GM18520 (cell line): ENCODE measurements around the gene GBE1.

ENCODE experiments used
- ATAC-seq: cut with Tn5 transposase; IDR thresholded peaks from one replicate; pipeline ENCODE4 v1.9.1; 2021; ENCODE audit not compliant: unreplicated experiment

Gene GBE1

DNA sequence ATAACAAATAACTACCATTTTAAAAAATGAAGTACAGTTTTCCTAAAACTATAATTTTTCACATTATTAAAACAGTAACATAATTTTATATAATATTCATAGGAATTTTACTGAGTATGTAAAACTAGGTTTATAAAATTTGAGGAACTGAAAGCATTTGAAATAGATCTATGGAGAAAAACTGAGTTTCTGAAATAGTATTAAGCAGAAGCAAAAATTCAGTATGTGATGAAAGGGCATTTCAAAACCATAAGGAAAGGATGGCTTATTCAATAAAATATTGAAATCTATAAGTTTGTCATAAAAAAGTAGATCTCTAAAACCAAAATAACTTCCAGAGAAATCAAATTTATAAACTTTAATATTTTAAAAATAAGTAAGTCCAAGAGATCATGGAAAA is 53.4 kb downstream of the GBE1 start:
- no peak for ATAC-seq

DNA sequence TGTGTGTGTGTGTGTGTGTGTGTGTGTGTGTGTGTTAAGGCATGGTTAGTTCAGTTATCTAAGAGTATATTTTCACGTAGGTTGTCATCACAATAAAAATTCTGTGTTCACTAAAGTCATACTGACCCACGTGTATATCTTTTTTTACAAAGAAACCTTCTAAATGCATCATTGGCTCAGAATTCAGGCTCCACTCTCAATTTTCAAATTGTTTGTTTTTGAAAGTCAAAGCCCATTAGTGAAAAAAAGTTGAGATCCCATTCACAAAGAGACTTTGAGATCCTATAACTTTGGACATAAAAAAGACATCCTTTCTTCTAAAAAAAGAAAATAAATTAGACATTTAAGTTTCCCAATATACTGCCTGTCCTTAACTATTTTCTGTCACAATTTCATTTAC is 59.3 kb downstream of the GBE1 start:
- ATAC-seq = no peak

DNA sequence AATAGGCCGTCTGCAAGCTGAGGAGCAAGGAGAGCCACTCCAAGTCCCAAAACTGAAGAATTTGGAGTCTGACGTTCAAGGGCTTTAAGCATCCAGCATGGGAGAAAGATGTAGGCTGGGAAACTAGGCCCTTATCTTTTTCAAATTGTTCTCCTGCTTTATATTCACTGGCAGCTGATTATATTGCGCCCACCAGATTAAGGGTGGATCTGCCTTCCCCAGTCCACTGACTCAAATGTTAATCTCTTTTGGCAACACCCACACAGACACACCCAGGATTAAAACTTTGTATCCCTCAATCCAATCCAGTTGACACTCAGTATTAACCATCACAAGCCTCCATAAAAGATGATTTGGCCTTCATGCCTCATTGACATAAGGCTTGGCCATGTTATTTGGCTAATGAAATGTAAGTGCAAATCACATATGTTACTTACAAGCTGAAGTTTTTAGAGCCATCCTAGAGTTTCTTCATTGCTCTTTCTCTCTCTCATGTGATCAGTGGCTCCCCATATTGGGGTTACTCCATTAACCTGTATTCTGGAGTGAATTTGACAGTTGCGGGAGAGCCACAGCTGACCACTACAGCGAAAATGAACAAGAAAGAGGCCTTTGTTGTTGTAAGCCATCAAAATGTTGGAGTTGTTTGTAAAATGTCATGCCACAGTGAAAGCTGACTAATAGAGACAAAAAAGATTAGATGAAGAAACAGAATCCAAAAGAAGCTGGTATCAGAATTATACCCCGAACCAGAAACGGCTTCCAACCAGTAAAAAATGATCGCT is 61.7 kb downstream of the GBE1 start:
- no peak for ATAC-seq

DNA sequence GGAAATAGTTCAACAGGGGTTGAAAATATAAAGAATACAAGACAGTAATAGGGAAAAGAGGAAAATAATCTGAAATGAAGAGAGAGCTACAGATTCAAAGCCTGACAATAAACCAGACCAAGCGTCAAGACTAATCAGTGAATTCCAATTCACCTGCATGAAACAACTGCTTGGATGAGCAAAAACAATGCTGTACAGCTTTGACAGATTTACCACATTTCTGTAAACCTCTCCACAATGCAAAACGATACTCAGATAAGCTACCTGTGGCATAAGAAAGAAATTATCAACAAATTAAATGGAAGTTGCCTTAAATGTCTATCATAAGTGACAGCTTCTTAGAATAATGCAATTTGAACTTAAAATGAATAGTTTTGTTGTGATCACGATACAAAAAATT is 65.4 kb downstream of the GBE1 start:
- ATAC-seq = no peak

DNA sequence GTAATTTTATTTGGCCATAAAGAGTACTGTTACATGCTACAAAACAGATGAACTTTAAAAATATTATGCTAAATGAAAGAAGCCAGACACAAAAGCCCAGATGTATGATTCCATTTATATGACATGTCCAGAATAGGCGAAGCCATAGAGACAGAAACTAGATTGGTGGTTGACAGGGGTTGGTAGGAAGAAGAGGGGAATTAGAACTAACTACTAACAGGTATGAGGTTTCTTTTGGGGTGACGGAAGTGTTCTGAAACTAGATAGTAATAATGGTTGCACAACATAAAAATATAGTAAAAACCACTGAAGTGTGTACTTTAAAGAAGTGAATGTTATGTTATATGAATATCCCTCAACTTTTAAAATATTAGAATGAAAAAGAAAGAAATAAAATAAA is 66.1 kb downstream of the GBE1 start:
- ATAC-seq = no peak

DNA sequence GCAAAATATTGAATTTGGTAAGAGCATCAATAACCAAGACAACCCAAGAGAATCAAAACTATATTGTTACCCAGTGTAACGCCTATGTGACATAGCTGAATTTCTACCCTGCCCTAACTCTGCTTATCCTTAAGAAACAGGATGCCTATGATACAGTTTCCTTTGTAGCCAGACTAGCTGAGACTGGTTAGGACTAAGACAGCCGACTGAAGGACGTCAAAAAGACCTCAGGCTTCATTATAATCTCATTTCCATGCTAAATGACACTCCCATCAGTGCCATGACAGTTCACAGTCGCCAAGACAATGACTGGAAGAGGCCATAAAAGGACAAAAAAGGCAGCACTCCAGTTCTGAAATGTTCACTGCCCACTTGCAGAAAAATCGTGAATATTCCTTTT is 66.8 kb downstream of the GBE1 start:
- ATAC-seq = no peak

DNA sequence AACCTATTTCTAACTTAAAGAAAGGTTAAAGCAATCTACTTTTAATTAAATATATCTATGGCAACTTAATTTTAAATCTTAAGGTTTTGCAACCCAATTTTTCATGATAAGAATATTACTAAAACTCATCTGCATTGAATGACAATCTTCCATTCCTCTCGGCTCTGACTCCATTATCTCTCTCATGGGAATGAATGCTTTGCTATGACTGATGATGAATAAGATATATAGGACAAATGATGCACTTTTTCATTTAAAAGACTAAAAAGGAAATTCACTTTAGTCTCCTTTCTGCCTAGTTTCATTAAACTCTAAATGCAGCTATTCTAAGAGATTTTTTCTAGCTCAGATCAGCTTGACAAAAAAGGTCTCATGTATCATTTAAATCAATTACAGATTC is 68.7 kb downstream of the GBE1 start:
- ATAC-seq = no peak

DNA sequence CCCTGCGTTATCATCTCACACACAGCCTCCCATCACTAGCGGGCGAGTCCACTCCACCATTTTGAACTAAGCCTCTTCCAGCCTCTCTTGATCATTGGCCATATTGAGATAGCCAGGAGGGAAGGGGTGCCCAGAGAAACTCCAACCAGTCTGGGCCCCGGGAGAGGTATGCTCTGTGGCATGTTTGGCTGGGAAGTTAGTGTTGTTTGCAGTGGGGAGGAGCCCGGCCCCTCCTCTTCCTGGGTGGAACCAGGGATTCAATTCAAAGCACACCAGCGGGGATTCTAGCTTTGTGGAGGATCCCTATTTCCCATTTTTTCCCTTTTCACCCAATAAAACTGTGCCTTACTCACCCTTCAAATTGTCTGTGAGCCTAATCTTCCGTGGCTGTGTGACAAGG is 71.8 kb downstream of the GBE1 start:
- ATAC-seq = no peak

DNA sequence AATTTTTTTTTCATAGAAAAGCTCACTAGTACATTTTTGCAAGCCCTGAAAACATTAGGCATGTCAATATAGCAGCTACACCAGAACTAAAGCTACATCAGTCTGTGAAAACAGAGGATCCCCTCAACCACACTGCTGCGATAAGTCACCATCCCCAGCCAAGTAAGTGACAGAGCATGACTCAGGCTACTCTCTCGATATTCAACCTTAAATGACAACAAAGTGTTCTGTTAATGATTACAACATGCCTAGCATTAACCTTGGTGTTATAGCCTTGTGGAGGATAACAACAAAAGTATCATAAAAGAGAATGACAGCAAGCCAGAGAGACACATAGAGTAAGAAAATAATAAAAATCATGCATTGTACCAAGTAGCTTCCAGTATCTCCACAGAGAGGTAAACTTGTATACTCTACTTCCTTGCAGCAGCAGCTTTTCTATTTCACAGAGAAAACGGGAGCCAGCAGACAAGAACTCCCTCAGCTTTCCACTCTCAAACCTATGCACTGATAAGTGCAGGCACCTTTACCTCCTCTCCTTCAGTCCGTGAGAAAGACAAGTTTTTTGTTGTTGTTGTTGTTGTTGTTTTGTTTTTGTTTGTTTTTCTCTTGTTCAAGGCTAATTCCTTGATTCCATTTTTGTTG is 76.6 kb downstream of the GBE1 start:
- no peak for ATAC-seq

DNA sequence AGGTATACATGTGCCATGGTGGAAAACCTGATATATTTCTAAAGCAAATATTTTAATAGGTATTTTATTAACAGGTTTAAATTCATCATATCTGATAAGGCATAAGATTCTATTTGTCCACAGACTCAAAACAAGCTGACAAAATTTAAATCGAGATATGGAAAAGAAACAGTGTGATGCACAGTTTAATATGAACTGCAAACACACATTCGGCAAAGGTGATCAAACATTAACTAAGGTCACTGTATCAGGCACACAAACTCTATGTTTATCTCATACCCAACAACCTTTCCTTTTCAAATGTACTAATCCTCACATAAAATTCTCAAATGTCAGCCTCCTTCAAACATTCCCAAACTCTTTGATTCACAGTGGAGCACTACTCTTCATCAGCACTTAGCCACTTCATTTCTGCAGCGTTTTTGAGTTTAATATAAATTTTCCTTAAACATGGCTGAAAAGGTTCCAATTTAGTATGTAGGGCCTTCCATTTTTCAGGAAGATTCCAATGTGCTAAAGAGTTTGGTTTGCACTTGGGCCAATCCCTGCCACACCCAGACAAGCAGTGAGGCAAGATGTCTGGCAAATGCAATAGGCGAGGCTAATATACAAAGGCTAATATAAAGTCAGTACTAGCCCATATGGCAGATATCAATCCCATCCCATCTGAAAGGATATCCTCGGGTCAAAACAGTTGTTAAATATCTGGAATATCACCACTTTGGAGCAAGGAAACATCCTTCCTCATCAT is 84.6 kb downstream of the GBE1 start:
- ATAC-seq = no peak

DNA sequence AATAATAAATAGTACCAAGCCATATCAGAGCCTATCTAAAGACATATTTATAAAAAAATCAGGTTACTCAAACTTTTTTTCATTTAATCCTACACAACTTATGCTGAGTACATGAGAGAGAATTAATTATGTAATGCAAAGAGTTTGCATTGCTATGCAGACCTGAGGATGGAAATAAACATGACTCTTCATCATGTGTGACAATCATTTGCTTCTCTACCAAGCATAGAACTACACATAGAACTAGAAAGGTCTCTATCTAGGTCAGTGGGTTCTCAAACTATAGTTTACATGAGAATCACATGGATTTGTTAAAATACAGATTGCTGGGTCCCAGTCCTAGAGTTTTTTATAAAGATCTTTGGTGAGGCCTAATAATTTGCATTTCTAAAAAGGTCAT is 86.8 kb downstream of the GBE1 start:
- no peak for ATAC-seq

DNA sequence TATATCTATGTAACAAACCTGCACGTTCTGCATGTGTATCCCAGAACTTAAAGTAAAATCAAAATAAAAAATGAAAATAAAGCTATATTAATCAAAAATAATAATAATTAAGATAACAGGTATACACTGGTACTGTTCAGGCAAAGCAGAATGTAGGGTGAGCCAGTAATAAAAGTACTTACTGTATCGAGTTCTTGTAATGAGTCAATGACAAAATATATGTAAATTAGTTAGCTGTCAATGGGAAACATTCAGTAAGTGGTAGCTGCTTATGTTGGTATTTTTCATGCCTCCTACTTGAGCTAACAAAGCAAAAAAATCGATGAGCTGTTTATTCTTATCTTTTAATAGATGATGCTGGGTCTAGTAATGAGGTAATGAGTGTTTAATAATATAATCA is 93.2 kb downstream of the GBE1 start:
- ATAC-seq = no peak

DNA sequence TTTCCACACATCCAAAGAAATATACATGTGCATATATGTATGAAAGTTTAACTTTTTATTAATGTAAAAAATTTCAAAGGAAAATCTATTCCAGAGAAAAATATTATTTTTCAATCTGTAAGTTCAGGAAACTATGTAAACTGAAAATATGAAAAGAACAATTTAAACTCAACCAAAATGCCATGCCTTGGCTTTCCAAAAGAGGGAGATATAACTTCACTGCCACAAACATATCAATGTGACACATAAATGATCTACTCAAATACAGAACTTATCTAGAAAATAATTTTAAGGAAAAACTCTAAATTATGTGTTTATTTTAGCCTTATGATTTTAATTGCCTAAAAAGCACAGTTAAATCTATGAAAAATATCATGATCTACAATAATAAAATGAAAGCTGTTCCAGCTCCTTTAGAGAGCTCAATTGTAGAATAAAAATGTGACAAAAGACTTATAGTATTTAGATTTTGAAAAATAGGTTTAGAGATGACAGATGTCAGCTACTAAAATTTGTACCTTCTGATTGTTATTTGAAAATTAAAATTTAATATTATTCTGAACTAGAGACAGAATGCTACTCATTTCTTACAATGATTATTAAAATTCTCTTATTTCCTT is 94.8 kb downstream of the GBE1 start:
- no peak for ATAC-seq

DNA sequence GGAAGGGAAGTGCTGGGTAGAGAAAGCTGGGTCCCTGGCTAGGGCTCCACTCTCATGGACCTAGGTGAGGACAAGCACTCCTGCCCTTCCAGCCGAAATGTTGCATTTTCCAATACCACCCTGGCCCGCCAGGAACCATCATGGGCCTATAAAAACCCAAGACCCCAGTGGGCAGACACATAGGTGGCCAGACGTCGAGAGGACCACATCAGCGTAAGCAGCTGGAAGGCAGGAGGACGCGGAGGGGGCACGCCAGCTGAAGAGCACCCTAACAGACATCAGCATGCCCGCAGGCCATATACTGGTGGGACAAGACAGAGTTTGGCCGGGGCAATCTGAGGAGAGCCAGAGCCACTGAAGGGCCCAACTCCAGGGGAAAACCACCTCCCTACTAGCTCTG is 98.3 kb downstream of the GBE1 start:
- no peak for ATAC-seq

DNA sequence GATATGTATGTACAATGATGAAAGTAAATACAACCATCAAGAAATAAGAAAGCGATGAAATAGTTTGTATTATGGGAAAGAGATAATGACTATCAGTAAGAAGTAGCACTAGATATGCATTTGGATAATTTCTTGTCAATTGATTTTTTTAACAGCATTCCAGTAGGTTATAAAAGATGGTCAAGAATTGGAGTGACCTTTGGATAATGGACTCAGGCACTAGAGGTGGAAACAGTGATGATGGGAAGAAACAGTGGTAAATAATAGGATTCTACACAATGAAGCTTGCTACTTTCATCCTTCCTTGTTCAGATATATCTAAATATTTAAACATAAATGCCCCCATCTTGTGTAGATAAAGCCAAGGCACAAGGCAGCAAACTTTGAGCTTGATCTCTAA is 101.4 kb downstream of the GBE1 start:
- no peak for ATAC-seq

DNA sequence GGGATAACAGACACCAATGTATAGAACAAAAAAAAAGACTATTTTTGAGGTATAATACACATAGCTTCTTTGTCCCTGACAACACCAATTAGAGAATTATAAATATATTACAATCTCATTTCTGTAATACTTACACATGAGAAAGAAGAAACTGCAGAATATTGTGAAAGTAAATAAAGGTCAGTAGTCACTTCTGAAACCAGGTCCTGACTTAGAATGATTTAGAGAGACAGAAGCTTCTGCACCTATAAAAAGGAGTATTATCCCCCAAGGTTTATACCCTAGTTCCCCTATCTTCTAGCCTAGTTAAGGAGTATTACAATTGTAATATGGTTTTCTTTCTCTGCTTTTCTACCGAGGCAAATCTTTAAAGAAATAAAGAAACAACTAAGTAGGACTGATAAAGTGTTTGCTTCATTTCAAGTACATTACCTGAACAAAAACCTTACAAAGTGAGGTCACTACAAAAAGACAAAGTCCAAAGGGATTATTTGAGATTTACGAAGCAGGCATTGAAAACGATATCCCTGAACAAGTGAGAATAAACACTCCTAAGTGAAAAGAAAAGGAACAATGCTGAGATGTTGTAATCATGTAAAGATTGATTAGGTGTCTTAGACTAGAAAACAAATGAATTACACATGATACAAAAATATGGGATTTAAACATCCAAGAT is 103.0 kb downstream of the GBE1 start:
- ATAC-seq = no peak

DNA sequence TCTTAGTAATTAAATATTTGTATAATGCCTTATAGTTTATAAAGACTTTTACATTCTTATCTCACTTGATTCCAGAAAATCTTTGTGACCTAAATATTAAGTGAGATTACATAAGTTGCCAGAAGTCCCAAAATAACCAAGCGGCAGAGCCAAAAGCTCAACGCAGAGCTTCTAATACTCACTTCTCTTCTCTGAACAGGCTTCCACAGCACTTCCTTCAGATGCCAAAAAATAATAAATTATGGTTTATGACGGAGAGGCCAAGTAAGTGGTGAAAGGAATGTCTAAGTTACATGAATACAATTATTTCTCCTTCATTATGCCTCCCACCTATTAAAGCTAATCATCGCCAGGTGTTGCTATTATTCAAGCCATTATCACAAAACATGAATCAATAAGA is 110.3 kb downstream of the GBE1 start:
- no peak for ATAC-seq

DNA sequence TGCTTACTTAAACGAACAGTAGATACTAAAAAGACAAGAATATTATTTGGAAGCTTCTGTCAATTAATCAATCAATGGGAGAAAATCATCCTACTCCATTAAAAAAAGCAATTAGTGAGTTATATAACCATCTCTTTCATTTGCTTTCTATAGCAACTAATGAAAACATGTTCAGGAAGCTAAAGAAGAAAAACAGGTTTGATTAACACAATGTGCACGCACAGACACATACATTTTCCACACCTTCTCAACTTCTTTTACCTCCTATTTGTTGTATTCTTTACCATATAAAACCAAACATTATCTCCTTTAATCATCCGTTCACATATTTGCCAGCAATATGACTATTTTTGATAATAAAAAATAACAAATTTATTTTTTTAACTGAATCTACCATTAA is 111.3 kb downstream of the GBE1 start:
- no peak for ATAC-seq

DNA sequence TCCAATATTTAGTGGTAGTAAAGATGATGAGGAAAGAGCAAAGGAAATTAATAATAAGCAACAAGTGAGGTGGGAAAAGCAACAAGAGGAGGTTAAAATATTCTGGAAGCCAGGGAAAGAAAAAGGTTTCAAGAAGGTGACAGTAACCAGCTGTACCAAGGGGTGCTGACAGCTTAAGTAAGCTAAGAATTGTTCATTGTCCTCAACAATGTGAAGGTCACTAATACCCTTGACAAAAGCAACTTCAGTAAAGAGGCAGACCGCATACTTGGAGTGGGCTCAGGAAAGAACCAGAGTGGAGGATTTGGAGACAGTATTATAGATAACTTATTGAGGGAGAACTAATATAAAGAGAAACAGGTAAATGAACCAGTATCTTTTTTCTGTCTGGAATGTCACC is 116.2 kb downstream of the GBE1 start:
- ATAC-seq = no peak

DNA sequence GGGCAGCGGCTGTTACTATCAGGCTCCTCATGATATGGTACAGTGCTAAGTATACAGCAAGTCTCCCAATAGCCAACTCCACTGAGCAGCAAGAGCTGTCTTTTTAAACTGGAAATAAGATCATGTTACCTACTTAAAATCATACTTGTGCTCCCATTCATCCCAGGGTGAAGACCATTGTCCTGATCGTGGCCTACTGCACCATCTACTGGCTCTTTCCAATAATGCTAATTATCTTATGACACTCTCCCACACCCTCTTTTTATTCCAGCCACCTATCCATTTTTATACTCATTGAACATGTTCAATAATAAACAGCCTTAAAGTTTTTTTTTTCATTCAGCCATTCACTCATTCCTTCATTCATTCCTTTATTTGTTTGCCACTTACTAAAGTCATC is 117.7 kb downstream of the GBE1 start:
- ATAC-seq = no peak

DNA sequence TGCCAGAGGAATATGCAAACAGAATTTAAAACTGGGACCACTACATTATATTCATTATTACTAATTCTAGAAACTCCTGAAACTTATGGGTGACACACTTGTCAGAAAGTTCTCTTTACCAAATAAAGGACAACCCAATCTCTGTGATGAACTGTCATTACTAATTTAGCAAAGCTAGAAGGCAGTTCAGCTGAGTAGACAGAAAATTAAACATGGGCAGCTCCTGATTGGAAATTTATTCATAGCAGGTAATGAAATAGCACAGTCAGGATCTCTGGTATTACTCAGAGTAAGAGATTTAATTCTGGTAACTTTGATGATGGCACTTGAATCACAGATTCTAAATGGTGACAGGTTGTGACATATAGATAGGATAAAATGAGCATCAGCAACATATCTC is 123.0 kb downstream of the GBE1 start:
- ATAC-seq = no peak
